Kidney epithelial cell (primary cell): Measurements from ENCODE around the gene NDNF. TPM values are rescaled to one million over a fixed set of nuclear protein-coding genes. Genes with fewer than 3 reads are reported as not detected.

Source experiments
- DNase-seq: peaks from one replicate; pipeline ENCODE4 v3.0.0-alpha.2; 2010; ENCODE audit warnings: low read depth
- H3K27me3 ChIP-seq: 2 replicates; pipeline ENCODE4 v1.6.0; 2011; ENCODE audit warnings: low read length; ENCODE audit not compliant: control insufficient read depth, insufficient read depth
- H3K36me3 ChIP-seq: 2 replicates; pipeline ENCODE4 v1.5.1; 2011; ENCODE audit warnings: low read length; ENCODE audit not compliant: control insufficient read depth, insufficient read depth
- H3K4me3 ChIP-seq: 2 replicates; pipeline ENCODE4 v1.5.1; 2011; ENCODE audit warnings: low read depth, mild to moderate bottlenecking, control low read depth, low read length
- CTCF ChIP-seq: IDR thresholded peaks from 2 replicates; pipeline ENCODE4 v1.5.1; 2011; ENCODE audit warnings: mild to moderate bottlenecking, moderate library complexity, low read length, control low read depth, inconsistent platforms; ENCODE audit not compliant: insufficient read depth, poor library complexity, severe bottlenecking
- total RNA-seq: library from RNA; depleted of rRNA; stranded (reverse); fragments of >200 nt; gene quantifications from 2 replicates; pipeline ENCODE4 v1.2.3, GENCODE V29; 2015

NDNF gene
- total RNA-seq, 1 donor from 2014 or later, result 0.08 TPM

DNA sequence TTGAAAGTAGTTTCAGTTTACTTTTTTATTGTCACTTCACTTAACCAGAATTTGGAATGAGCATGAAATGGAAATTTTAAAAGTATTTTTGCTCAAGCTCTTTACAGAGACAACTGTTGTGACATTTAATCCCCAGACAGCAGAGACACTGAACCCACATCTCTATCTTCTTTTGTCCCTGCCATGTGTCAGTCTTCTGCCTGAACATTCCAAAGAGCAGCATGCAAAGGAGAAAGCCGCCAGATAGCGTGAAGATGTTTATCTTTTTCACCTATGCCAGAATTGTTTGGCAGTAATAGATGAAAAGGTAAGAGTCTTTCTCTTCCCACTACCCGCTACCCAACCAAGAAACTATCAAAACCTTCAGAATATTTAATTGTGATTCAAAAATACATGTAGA lies 46.8 kb downstream of the NDNF start:
- Histone ChIP-seq H3K4me3 (no peak overlapping the region), H3K27me3 (no peaks in the 10 kb centered on the region), H3K36me3 (no peaks in the 10 kb centered on the region)
- DNase-seq, result no peak
- no peak for TF ChIP-seq CTCF

DNA sequence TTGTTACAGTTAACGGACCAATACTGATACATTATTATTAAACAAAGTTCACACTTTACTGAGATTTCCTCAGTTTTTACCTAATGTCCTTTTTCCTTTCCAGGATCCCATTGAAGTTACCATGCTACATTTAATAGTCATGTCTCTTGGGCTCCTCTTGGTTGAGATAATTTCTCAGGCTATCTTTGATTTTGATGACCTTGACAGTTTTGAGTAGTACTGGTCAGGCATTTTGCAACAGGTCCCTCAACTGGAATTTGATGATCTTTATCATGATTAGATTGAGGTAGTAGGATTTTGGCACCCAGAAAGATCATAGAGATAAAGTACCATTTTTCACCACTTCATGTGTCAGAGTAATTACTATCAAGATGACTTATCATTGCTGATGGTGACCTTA lies 53.8 kb downstream of the NDNF start:
- Histone ChIP-seq H3K36me3 (no peaks in the 10 kb centered on the region), H3K27me3 (no peaks in the 10 kb centered on the region), H3K4me3 (no peak overlapping the region)
- DNase-seq, result no peak
- no peak for TF ChIP-seq CTCF

DNA sequence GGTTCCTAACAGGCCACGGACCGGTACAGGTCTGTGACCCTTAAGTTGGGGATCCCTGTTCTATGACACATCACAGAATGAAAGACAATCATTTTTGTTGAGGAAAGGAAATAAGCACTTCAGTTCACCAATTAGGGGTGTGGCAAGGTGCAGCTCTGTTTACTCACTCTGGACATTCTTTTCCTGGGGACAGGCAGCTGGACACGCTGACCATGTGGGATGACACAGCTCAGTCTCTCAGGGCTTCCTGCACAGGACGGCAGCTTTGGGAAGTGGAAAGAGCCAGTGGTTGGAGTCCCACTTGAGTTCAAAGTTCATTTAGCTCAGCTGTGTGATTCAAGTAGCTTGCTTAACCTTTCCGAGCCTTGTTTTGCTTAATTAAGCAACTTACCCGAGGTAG lies 55.7 kb downstream of the NDNF start:
- TF ChIP-seq CTCF, result no peak
- Histone ChIP-seq H3K4me3 (no peak overlapping the region), H3K36me3 (no peaks in the 10 kb centered on the region), H3K27me3 (no peaks in the 10 kb centered on the region)
- no peak for DNase-seq

GRCh38 chr4:121015421-121015820 lies 56.9 kb downstream of the NDNF start:
- no peak for TF ChIP-seq CTCF
- Histone ChIP-seq H3K27me3 (no peaks in the 10 kb centered on the region), H3K4me3 (no peak overlapping the region), H3K36me3 (no peaks in the 10 kb centered on the region)
- DNase-seq, result no peak

- Histone ChIP-seq H3K36me3 (no peaks in the 10 kb centered on the region), H3K4me3 (no peak overlapping the region), H3K27me3 (no peaks in the 10 kb centered on the region)
- no peak for DNase-seq
- no peak for TF ChIP-seq CTCF
These were observed 57.8 kb downstream of the NDNF start for GRCh38 chr4:121014544-121014943.

- no peak for TF ChIP-seq CTCF
These were observed 60.5 kb downstream of the NDNF start for GRCh38 chr4:121011780-121012340.

More at GRCh38 chr4:121011780-121012340, 60.5 kb downstream of the NDNF start:
- Histone ChIP-seq H3K36me3 (no peaks in the 10 kb centered on the region), H3K27me3 (no peaks in the 10 kb centered on the region), H3K4me3 (no peak overlapping the region)
- DNase-seq, result no peak
